NT2/D1 (cell line): ENCODE data around the gene CLEC19A.

Experiments
- SUZ12 ChIP-seq: IDR thresholded peaks from 2 replicates; pipeline ENCODE4 v1.6.1; 2011; ENCODE audit not compliant: insufficient read length, insufficient read depth; ENCODE audit errors: extremely low read depth
- YY1 ChIP-seq: IDR thresholded peaks from 2 replicates; pipeline ENCODE4 v1.6.1; 2011; ENCODE audit not compliant: insufficient read length, insufficient read depth
- ZNF274 ChIP-seq: IDR thresholded peaks from 2 replicates; pipeline ENCODE4 v1.6.1; 2011; ENCODE audit warnings: mild to moderate bottlenecking, low read depth, low read length

DNA sequence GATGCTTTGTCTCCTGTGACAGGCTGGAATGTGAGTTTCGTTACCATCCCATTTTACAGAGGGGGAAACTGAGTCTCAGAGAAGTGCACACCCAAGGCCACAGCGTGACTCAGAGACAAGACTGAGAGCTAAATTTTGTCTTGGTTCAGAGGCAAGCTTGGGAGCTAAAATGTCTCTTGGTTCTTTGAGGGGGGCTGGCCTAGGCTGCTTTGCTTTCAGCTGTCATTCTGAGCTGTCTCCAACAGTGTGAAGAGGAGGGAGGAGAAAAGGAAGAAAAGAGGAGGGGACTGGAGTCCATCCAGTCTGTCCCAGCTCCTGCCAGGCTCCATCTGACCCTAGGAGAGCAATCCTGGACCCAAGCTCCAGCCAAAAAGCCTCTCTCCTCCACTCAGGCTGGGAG, at the start of gene CLEC19A:
- no peak for TF ChIP-seq ZNF274
- TF ChIP-seq SUZ12 = no peak
- TF ChIP-seq YY1 = no peak
